CD4-positive, alpha-beta T cell treated with Interleukin-21 for 1 hour (primary cell): ENCODE results near the gene MTERF4.

ENCODE experiments used
- DNase-seq: peaks from one replicate; pipeline ENCODE4 v3.0.0-alpha.2; 2020

The MTERF4 gene

DNA sequence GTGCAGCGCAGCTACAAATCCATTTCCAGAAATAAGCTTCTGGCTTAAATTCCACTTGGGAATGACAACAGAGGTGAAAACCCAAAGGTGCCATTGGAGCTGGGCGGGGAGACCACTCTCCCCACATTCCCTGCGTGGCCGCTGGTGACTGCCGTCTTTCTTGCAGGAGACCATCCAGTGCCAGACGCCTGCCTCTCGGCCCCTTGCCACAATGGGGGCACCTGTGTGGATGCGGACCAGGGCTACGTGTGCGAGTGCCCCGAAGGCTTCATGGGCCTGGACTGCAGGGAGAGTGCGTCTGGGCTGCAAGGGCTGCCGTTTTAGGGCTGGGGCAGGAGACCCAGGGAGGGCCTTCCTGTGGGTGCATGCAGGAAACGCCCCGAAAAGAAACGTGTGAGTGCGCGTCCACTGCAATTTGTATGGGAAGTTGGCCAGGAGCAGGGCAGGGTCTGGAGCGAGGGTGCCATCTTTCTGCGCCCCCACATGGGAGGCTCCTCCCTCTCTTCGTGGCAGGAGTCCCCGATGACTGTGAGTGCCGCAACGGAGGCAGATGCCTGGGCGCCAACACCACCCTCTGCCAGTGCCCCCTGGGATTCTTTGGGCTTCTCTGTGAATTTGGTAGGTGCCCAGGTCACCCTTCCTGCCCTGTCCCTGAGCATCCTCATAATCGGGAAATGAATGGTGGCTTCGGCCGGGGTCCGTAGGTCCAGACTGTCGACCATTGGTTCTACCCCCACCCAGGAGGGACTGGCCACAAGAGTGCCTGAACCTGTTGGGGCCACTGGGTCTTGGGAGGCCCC lies 53.7 kb downstream of the MTERF4 start:
- no peak for DNase-seq

DNA sequence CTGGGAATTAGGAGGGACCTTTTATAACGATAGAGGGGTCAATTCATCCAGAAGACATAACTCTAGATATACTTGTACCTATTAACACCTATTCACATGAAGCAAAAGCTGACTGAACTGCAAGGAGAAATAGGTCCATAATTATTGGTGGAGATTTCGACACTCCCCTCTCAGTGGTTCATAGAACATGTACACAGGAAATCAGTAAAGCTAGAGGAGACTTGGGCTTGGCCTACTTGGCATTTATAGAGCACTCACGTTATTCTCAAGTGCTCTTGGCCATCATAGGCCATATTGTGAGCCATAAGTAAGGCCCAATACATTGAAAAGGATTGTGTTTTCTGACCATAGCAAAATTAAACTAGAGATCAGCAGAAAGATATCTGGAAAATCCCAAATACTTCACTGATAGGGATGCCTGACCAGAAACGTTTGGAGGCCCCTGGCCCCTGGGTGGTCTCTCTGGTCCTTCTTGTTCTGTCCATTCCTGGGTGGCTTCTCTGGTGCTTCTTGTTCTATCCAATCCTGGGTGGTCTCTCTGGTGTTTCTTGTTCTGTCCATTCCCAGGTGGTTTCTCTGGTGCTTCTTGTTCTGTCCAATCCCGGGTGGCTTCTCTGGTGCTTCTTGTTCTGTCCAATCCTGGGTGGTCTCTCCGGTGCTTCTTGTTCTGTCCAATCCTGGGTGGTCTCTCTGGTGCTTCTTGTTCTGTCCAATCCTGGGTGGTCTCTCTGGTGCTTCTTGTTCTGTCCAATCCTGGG lies 54.7 kb downstream of the MTERF4 start:
- no peak for DNase-seq
